Upper lobe of left lung (tissue), 4 donors: ENCODE data around the gene SAPCD1.

ENCODE experiments used
- POLR2A ChIP-seq, 4 donors: fragments of 450-650 bp; IDR thresholded peaks; one replicate each; pipeline ENCODE4 v1.5.1; 2016 to 2017; ENCODE audit warnings: antibody characterized with exemption in 4 of 4, mild to moderate bottlenecking in 2 of 4
- POLR2AphosphoS5 ChIP-seq, 2 donors: sonication (generic); formaldehyde crosslinking; IDR thresholded peaks; one replicate each; pipeline ENCODE4 v1.5.1; 2017; ENCODE audit warnings: antibody characterized with exemption in 2 of 2
- TF ChIP-seq, protein P1 (sequence below), 6 experiments: fragments of 450-650 bp in 4 of 6; fragments of 200-600 bp in 2 of 6; sonication (generic) in 2 of 6; IDR thresholded peaks; one replicate each; pipeline ENCODE4 v1.5.1; 2016 to 2019; ENCODE audit warnings: antibody characterized with exemption in 6 of 6

DNA sequence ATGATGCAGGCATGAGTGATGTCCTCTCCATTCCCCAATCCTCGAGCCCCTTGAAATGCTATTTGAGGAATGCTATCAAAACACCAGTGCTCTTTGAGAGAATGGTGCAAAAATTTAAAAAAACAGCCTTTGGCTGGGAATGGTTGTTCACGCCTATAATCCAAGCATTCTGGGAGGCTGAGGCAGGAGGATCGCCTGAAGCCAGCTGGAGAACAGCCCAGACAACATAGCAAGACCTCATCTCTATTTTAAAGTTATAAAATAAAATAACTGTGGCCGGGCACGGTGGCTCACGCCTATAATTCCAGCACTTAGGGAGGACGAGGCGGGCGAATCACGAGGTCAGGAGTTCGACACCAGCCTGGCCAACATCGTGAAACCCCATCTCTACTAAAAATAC, 37.3 kb downstream of the SAPCD1 start:
- TF ChIP-seq POLR2AphosphoS5 (IDR thresholded peaks at IDR 0.05) = no peak
- TF ChIP-seq, protein P1, sequence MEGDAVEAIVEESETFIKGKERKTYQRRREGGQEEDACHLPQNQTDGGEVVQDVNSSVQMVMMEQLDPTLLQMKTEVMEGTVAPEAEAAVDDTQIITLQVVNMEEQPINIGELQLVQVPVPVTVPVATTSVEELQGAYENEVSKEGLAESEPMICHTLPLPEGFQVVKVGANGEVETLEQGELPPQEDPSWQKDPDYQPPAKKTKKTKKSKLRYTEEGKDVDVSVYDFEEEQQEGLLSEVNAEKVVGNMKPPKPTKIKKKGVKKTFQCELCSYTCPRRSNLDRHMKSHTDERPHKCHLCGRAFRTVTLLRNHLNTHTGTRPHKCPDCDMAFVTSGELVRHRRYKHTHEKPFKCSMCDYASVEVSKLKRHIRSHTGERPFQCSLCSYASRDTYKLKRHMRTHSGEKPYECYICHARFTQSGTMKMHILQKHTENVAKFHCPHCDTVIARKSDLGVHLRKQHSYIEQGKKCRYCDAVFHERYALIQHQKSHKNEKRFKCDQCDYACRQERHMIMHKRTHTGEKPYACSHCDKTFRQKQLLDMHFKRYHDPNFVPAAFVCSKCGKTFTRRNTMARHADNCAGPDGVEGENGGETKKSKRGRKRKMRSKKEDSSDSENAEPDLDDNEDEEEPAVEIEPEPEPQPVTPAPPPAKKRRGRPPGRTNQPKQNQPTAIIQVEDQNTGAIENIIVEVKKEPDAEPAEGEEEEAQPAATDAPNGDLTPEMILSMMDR (IDR thresholded peaks at IDR 0.05) = no peak
- no peak for TF ChIP-seq POLR2A (IDR thresholded peaks at IDR 0.05)
